GM18502 (cell line): Measurements from ENCODE around the gene RAC2.
A peak's percentile ranks its signal among the peaks of the same experiment; 100 is the strongest.

Experiments
- ATAC-seq: cut with Tn5 transposase; IDR thresholded peaks from one replicate; pipeline ENCODE4 v1.9.1; 2021; ENCODE audit warnings: mild to moderate bottlenecking; ENCODE audit not compliant: unreplicated experiment, poor library complexity

The RAC2 gene

GRCh38 chr22:37224757-37225420, 19.2 kb downstream of the RAC2 start:
- no peak for ATAC-seq

GRCh38 chr22:37223965-37224551, 20.0 kb downstream of the RAC2 start:
- ATAC-seq = no peak

- no peak for ATAC-seq
Measured at GRCh38 chr22:37222440-37222971, 21.6 kb downstream of the RAC2 start.

- ATAC-seq = no peak
Measured at GRCh38 chr22:37221424-37222333, 22.4 kb downstream of the RAC2 start.

GRCh38 chr22:37220543-37220981, 23.5 kb downstream of the RAC2 start:
- ATAC-seq = no peak

GRCh38 chr22:37219533-37219932, 24.5 kb downstream of the RAC2 start:
- ATAC-seq = no peak

- peak; percentile 77 for ATAC-seq
Measured at GRCh38 chr22:37218771-37219411, 25.2 kb downstream of the RAC2 start.

GRCh38 chr22:37218399-37218770, 25.7 kb downstream of the RAC2 start:
- peak; percentile 13 for ATAC-seq

GRCh38 chr22:37215890-37216289, 28.2 kb downstream of the RAC2 start:
- ATAC-seq = no peak

- no peak for ATAC-seq
Measured at GRCh38 chr22:37214731-37215030, 29.4 kb downstream of the RAC2 start.

GRCh38 chr22:37213941-37214730, 29.9 kb downstream of the RAC2 start:
- ATAC-seq = no peak

- ATAC-seq = no peak
Measured at GRCh38 chr22:37213218-37213855, 30.7 kb downstream of the RAC2 start.

- ATAC-seq = no peak
Measured at GRCh38 chr22:37212174-37212906, 31.7 kb downstream of the RAC2 start, which contains the start of gene SSTR3. Gene SSTR3 (minus strand): TSS chr22:37212477. CDS start chr22:37207803, 4,674 bp downstream.

- no peak for ATAC-seq
Measured at GRCh38 chr22:37211866-37212173, 32.2 kb downstream of the RAC2 start.

GRCh38 chr22:37211075-37211865, 32.8 kb downstream of the RAC2 start:
- no peak for ATAC-seq

- no peak for ATAC-seq
Measured at GRCh38 chr22:37210041-37210803, 33.8 kb downstream of the RAC2 start.

GRCh38 chr22:37209140-37209845, 34.8 kb downstream of the RAC2 start:
- ATAC-seq = no peak
